HG02938 (cell line): ENCODE measurements around the gene B4GALNT3.

Experiments
- ATAC-seq: cut with Tn5 transposase; IDR thresholded peaks from one replicate; pipeline ENCODE4 v1.9.1; 2021; ENCODE audit warnings: mild to moderate bottlenecking, moderate library complexity; ENCODE audit not compliant: unreplicated experiment

B4GALNT3 gene

DNA sequence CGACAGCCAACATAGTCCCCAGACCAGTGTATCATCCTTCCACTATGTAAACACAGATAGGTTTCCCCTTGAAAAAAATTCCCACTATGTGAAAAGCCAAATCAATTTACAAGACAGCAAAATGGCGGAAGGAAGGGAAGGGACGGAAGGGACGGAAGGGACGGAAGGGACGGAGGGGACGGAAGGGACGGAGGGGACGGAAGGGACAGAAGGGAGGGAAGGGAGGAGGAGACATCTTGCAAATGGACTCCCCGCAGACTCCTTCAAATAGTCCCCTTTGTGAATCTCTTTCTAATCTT lies 128.2 kb downstream of the B4GALNT3 start:
- no peak for ATAC-seq

DNA sequence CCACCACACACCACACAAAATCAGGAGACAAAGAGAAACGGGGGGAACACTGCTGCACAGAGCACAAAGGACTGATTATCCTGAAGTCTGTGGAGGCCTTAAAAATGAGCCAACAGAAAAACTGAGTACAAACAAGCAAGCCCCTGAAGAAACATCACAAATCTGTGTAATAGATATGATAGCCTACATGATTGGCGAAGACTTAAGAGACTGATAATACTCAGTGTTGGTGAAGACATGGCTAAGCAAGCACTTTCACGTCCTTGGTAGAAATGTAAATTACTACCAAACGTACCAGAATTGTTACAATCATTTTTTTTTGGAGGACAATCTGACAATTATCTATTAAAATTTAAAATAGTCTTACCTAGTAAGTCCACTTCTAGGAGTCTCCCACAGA lies 128.9 kb downstream of the B4GALNT3 start:
- no peak for ATAC-seq

DNA sequence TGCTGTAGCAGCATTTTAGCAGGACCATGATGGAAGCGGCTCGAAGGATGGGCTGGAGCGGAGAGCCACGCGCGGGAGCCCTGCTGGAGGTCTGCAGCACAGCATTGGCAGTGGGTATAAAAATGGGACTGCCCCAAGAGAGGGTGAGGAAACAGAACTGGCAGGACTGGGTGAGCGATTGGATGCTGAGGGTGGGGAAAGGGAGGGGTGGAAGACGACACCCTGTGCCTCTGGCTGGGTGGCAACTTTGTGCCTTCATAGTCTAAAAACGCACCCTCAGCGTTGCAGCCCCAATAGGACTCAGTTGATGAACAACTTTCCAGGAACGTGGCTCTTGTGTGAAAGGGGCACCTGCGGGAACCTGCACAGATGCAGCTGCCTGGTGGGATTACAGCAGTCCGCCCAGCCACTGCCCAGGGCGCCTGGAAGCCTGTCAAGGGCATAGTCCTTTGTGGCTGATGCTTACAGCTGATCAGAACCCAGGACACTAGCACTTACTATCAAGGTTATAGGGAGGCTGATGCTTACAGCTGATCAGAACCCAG lies 130.5 kb downstream of the B4GALNT3 start:
- ATAC-seq = no peak

DNA sequence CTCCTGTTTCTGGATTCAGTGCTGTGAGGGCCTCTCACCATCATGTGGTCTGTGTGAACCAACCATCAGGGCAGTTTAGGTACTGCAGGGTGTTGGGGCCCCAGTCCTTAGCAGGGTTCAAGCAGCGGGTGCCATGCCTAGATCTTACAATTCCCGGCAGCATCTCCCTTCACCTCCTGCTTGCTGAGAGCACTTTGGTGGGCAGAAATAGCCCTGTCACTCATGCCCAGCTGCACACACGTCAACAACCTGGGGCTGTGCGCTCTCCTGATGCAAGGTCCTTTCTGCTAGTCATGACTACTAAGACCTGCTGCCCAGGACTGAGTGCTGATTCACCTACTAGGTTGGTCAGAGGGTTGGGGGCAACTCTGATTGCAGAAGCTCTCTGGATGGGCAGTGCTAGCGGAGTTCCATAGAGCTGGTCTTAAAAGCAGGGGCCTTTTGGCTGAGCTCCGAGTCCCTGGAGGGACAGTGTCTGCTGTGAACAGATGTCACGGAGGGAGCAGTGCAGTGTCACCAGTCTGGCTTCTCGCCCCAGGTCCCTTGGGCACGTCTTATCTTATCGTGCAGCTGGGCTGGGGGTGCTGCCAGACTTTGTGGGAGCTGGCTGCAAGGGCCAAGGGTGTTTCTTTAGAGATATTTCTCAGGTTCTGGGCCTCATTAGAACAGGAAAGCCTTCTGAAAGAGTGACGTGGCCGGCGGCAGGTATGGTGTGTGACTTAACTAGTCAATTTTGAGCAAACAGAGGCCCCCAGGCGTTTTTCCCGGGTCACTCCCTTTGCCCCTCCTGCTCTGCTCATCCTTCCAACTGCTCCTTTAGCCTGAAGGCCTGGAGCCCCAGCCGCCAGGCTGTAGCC lies 131.7 kb downstream of the B4GALNT3 start:
- ATAC-seq = no peak

DNA sequence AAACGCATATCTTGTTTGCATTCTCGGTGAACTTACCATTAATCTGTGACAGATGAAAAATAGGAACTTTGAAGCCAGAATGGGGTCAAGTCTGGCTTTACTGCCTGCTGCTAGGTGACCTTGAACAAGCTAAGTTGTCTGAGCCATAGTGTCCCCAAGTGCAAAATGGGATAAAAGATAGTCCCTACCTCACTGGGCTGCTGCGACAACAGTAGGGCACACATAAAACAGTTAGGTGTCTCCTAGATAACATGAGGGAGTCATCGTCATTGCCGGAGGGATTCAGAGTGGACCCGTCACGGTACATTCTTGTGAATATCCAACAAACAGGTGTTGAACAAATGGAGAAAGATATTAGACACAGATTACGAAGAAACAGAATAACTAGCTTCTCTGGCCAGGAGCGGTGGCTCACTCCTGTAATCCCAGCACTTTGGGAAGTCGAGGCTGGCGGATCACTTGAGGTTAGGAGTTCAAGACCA lies 132.3 kb downstream of the B4GALNT3 start:
- no peak for ATAC-seq

DNA sequence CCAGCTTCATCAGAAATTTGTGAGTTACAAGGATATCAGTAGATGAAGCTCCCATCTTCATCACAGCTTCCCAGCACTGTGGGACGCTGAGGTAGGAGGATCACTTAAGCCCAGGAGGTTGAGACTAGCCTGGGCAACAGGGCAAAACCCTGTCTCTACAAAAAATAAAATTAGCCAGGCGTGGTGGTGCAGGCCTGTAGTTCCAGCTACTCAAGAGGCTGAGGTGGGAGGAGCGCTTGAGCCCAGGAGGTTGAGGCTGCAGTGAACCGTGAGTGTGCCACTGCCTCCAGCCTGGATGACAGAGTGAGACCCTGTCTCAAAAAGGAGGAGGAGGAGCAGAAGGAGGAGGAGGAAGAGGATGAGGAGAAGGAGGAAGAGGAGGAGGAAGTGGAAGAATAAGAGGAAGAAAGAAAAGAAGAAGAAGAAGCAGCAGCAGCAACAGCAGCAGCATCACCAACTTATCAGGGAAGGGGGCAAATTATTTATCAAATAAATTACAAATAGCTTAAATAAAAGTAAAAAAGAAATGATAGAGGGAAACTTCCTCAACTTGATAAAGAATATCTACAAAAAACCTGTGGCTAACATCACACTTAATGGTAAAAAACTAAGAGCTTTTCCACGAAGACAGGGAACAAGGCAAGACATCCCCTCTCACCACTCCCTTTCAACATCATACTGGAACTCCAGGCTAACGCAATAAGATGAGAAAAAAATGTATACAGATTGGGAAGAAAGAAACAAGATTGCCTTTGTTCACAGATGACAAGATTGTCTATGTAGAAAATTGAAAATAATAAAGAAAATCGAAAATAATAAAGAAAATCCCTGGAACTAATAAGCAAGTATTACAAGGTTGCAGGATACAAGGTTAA lies 133.9 kb downstream of the B4GALNT3 start:
- no peak for ATAC-seq

DNA sequence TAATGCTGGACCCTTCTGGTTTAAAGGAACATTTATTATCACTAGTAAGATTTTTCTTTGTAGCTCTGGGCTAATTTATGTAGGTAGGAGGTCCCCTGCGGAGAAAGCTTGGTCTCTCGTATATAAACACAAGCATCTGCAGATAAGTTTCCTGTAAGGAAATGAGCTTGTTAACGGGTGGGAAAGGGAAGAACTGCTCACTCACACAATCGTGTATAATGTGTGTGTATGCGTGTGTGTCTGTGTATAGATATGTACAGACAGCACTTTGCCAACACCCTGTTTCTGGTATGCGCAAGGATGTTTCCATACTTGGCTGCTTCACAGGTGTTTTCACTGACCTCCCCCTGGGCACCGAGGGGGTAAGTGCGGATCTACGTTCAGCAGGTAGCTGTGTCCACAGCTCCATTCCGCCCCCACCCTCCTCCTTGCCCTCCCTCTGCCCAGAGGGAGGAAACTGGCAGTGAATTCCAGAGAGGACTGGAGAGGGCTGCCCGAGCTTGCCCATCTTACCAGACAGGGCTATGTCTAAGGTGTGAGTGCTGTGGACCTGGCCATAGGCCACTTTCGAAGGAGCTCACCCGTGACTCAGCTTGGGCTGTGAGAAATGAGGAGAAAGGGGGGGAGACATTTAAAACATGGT lies 138.3 kb downstream of the B4GALNT3 start:
- ATAC-seq = no peak

DNA sequence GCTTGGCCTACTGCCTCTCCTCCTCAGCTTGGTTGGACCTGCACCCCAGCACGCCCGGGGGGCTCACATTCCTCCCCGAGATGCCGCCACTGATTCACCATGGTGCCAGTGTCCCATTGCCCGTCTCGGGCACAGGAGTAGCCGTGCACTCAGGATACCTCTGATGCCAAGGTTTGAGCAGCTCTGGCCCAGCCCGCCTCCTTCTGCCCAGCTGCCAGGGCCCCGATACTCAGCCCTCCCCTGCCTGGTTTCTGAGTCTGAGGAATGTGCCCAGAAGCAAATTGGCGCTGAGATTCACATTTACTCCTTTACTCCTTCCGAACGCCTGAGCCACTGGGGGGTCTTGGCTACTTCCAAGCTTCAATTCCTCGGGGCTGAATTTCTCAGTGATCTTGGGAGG lies 140.0 kb downstream of the B4GALNT3 start:
- no peak for ATAC-seq

DNA sequence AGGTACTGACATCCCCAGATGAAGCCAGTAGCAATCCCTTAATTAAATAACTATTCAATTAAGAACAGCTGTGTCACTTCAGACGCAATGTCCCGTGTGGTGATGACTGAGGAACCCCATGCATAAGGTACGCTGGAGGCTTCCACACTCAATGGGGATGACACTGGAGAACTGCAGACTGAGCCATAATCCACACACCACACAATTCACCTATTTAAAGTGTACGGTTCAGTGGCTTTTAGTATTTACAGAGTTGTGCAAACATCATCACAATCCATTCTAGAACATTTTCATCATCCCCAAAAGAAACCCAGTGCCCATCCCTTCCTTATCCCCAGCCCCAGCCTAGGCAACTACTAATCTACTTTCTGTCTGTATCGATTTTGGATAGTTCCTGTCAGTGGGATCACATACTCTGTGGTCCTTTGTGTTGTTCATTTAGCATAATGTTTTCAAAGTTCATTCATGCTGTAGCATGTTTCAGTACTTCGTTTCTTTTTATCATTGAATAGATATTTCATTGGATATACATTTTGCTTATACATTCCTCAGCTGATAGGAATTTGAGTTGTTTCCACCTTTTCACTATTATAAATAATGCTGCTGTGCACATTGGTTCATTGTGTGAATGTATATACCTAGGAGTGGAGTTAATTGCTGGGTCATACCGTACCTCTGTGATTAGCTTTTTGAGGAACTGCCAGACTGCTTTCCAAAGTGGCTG lies 142.4 kb downstream of the B4GALNT3 start:
- no peak for ATAC-seq

DNA sequence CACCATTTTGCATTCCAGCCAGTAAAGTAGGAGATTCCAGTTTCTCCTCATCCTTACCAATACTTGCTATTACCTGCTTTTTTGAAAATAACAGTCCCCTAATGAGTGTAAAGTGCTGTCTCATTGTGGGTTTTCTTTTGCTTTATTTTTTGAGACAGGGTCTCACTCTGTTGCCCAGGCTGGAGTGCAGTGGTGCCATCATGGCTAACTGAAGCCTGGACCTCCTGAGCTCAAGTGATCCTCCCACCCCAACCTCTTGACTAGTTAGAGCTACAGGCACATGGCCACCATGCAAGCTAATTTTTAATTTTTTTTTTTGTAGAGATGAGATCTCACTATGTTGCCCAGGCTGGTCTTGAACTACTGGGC lies 142.9 kb downstream of the B4GALNT3 start:
- no peak for ATAC-seq

DNA sequence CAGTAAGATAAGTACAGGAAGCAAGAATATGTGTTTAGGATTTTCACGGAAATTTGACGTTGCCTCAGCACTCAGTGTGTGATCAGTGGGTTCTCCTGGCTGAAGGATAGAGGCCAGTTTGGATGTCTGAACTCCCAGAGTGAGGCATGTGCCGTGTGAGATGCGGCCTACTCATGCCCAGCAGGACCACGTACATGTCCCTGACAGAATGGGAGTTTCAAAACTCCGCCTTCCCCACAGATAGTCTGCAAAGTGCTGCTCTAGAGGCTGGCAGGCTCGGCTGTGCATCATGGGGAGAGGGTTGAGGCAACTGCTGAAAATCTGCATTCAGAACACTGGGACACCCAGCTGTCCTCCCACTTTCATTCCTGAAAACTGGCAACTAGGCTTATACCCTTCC lies 145.2 kb downstream of the B4GALNT3 start:
- ATAC-seq = no peak

DNA sequence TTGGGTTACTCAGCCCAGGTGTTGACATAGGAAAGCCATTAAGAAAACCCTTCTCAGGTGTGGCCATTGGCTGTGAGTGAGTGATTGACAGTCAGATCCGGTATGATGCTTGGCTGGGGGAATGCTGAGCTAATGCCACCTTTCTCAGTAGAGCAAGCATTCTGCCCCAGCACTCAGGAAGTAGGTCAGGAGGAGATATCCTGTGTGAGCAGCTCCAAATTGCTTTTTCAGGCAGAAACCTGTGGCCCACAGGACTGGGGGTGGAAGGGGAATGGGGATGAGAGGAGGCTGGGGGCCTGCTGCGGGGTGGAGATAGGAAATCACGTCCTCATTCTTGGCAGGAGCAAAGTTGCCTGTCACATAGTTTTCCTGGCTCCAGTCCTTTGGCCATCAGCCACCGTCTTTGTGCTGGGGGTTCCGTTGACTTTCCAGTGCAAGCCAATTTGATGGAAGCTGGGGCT lies 147.8 kb downstream of the B4GALNT3 start:
- ATAC-seq = no peak

DNA sequence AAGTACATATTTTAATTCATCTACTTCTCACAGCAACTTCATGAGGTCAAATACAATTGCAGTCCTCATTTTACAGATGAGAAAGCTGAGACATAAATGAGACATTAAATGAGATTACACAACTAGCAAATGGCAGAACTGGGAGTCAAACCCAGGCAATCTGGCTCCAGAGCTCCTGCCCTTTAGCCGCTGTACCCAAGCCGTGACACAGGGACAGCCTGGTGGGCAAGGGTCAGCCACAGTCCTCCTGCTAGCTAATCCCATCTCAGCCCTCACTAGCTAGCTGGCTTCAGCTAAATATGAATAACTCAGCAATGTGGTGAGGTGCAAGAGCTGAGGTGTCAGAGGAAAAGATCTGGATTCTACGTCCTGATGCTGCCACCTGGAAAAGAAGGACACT lies 148.7 kb downstream of the B4GALNT3 start:
- no peak for ATAC-seq

DNA sequence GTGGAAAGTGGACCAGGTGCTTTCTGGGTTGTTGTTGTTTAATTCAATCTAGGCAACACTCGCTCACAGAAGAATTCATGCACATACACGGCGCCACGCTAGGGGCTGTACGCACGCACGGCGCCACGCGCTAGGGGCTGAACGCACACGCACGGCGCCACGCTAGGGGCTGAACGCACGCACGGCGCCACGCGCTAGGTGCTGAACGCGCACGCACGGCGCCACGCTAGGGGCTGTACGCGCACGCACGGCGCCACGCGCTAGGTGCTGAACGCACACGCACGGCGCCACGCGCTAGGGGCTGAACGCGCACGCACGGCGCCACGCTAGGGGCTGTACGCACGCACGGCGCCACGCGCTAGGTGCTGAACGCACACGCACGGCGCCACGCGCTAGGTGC lies 149.2 kb downstream of the B4GALNT3 start:
- no peak for ATAC-seq

DNA sequence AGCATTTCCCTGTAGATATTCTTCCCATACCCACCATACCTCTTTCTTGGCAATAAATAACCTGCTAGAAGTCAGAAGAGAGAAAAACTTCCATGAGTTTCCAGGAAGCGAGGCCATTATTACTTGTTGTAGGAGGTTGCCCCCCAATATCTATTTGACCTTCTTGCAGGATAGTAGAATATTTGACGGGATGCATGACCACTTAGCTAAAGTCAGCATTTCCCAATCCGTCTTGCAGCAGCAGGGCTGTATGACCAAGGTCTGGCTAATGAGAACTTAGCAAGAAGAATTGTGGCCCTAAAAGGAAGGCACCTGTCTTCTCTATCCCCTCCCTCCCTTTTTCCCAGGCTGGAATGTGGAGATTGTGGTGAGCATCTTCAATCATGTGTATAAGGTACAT lies 152.0 kb downstream of the B4GALNT3 start:
- no peak for ATAC-seq

DNA sequence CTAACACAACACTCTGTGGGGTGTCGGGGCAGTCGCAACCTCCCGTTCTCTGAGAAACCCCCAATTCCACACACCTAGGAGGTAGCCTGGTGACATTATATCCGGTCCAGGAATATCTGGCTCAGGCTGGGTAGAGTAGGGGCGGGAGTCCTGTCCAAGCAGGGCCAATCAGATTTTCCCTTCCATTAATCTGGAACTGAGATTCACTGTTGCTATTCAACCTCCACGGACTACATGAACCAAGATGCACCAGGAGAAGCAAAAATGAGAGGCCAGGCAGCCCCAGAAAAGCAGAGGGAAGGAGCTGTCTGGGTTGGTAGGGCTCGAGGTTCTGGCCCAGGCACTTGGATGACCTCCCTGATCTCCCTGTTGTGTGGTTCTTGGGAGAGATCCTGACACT lies 152.6 kb downstream of the B4GALNT3 start:
- ATAC-seq = no peak

DNA sequence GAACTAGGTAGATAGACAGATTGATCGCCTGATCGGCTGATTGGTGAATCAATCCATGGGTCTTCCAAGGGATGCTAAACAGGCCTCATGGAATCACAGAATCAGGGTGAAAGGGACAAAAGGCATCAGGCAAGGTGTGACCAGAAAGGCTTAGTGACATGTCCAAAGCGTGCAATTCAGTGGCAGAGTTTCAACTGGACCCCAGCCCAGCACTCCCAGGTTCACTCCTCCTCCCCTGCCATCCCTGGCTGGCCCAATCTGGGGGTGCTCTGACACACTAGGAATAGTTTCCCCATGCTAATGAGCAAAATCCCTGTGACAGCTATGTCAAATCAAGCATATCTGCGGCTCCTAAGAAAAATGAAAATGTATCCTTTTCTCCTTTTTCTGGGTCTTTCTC lies 153.1 kb downstream of the B4GALNT3 start:
- no peak for ATAC-seq
